Measurements from ENCODE around the gene CAPN3. TPM values are rescaled to one million over a fixed set of nuclear protein-coding genes. Genes with fewer than 3 reads are reported as not detected.
A peak's percentile ranks its signal among the peaks of the same experiment; 100 is the strongest.
"Not testable (repeated sequence)": the region's sequence is repeated elsewhere in the genome, so short reads cannot be mapped to it uniquely, and the experiment has no call there.

CAPN3 gene
- total RNA-seq (2014; rRNA removed): 0.17 and 0.77 TPM in 2 replicates
- 0.47 TPM for polyA plus RNA-seq (2012)

DNA sequence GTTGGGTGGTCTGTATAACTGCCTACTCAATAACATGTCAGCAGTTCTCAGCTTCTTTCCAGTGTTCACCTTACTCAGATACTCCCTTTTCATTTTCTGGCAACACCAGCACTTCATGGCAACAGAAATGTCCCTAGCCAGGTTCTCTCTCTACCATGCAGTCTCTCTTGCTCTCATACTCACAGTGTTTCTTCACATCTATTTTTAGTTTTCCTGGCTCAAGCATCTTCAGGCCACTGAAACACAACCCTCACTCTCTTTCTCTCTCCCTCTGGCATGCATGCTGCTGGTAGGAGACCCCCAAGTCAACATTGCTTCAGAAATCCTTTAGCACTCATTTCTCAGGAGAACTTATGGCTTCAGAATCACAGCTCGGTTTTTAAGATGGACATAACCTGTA is at the start of gene CAPN3:
Gene CAPN3 (plus strand): TSS at position 253 of the 400 bp plus-strand sequence. CDS start 305 bp downstream, outside the sequence.
- DNase-seq (ENCODE audit: low read depth): no peak

DNA sequence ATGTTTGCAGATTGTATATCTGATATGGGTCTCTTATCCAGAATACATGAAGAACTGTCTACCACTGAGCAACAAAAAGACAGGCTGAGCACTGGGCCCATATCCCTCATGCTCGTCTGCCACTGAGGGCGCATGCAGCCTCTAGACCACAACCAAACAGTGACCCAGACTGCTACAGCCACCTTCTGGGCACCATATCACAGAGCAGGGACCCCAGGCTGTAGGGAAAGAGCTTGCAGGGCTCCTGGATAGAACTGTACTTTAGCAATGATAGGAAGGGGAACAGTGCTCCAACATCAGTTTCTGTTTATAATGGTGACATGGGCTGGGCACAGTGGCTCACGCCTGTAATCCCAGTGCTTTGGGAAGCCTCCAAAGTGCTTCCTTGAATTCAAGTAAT is 45.8 kb upstream of the CAPN3 start:
- DNase-seq (ENCODE audit: low read depth): no peak

DNA sequence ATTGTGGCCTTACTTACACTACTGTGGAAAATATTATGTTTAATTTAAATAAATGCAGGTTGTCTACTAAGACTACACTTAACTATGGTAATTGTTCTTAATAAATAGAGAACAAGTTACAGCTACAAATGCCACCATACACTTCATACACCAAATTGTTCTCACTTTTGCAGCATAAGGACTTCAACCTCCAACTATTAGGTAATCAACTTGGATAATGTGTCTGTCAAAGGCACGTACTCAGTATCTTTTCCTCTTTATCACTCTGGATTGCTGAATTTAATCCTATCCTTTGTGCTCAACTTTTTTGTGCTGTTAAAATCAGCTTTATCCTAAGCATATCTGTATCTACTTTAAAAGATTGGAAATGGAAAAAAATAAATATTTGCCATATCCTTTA is 44.5 kb upstream of the CAPN3 start:
- DNase-seq (ENCODE audit: low read depth): no peak

DNA sequence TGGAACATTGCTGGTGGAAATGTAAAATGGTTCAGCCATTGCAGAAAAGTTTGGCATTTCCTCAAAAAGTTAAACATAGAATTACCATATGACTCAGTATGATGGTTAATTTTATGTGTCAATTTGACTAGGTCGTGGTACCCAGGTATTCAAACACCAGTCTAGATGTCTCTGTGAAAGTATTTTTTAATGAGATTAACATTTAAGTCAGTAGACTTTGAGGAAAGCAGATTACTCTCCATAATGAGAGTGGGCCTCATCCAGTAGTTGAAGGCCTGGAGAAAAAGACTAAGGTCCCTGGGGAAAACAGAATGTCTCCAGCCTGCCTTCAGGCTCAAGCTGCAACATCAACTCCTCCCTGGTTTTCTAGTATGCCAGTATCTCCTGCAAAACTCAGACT is 43.8 kb upstream of the CAPN3 start:
- no peak for DNase-seq (ENCODE audit: low read depth)

DNA sequence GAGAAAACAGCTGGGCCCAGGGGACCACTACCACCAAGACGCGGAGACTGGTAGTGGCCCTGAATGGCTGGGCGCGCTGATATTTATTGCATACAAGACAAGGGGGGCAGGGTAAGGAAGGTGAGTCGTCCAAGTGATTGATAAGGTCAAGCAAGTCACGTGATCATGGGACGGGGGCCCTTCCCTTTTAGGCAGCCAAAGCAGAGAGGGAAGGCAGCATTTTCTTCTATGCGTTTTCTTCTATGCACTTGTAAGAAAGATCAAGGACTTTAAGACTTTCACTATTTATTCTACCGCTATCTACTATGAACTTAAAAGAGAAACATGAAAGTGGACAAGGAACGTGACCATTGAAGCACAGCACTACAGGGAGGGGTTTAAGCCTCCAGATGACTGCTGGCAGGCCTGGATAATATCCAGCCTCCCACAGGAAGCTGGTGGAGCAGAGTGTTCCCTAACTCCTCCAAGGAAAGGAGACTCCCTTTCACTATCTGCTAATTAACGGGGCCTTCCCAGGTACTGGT is 43.0 kb upstream of the CAPN3 start:
- not testable (repeated sequence) for DNase-seq (ENCODE audit: low read depth)

DNA sequence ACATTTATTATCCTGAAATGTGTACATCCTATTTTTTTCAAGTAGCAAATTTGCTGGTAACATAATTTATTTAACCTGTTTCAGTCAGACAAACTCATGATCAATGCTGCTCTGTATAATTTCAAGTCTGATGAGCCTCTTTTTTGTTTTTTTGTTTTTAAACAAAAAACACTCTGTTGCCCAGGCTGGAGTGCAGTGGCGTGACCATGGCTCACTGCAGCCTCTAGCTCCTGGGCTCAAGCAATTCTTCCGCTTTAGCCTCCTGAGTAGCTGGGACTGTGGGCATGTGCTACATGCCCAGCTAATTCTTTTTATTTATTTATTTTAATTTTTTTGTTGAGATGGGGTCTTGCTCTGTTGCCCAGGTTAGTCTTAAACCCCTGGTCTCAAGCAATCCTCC is 40.1 kb upstream of the CAPN3 start:
- no peak for DNase-seq (ENCODE audit: low read depth)

DNA sequence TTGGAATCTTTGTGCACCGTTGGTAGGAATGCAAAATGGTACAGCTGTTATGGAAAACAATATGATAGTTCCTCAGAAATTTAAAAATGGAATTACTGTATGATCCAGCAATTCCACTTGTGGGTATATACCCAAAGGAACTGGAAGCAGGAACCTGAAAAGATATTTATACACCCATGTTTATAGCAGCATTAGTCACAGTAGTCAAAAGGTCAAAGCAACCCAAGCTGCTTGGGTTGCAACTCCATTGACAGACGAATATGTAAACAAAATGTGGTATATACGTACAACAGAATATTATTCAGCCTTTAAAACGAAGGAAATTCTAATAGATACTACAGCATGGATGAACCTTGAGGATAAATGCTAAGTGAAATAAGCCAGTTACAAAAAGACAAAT is 35.0 kb upstream of the CAPN3 start:
- DNase-seq (ENCODE audit: low read depth): peak; percentile 42

DNA sequence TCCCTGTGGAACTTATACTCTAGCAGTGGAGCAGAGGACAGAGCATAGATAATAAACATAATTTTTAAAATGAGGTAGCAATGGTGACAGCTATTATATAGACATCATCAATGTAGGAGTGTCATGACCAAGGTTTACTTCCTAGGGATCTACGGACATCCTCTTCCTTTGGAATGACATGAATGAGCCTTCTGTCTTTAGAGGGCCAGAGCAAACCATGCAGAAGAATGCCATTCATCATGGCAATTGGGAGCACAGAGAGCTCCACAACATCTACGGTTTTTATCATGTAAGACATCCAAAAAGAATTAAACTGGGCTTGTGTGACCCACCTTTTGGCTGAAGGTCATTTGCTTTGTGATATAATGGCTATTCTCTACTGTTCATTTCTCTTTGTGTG is 30.1 kb upstream of the CAPN3 start:
- no peak for DNase-seq (ENCODE audit: low read depth)

DNA sequence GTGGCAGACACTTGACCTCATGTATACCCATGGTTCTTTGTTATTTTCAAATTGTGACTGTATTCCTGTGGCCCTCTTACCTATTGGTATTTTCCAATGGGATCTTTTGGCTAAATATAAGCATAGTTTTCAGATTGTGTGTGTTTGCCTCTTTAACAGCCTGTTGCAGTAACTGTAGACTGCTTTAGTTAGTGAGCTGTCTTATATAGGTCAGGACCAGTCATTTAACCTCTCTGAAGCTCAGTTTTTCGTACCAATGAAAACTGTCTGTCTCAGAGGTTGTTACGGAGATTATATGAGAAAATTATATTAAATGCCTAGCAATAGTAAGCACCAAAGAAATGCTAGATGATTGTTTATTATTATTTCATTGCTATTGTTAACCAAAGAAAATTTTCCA is 29.3 kb upstream of the CAPN3 start:
- DNase-seq (ENCODE audit: low read depth): no peak

DNA sequence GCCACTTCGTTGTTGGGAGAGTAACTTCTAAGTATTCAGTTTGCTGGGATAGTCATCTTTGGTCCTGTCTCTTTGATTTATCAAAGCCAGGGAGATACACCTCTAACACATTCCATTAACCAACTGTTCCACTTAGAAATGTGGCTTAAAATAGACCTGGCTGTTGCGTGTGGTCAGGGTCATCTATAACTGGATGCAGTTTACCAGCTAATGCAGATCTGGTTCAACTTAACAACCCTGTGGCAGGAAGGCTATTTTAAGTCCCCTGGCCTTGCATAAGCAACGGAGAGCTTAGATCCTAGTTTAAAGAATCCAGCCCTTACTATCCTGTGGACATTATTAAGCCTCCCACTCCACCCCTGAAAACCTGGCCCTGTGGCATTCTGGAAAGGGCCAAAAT is 28.1 kb upstream of the CAPN3 start:
- peak; percentile 4 for DNase-seq (ENCODE audit: low read depth)

DNA sequence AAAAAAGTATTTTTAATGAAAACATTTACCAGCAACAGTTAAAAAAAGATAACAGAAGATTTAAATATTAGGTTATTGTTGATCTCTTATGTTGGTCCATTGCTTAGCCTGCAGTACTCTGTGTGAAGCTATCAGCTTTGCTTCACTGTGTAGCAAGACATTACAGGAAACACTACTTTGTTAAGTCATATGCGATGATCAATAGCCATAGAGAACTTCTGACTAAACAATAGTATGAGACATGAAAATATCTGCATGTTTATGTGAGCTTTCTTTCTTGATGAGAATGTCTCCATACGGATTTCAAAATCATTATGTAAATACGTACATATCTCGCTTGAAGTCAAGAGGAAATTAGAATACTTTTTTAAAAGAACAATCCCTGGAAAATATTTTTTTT is 27.0 kb upstream of the CAPN3 start:
- DNase-seq (ENCODE audit: low read depth): no peak

DNA sequence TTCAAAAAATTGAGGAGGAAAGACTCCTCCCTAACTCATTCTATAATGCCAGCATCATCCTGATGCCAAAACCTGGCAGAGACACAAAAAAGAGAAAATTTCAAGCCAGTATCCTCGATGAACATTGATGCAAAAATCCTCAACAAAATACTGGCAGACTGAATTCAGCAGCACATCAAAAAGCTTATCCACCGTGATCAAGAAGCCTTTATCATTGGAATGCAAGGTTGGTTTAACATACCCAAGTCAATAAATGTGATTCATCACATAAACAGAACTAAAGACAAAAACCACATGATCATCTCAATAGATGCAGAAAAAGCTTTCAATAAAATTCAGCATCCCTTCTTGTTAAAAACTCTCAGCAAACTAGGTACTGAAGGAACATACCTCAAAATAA is 24.2 kb upstream of the CAPN3 start:
- DNase-seq (ENCODE audit: low read depth): no peak

DNA sequence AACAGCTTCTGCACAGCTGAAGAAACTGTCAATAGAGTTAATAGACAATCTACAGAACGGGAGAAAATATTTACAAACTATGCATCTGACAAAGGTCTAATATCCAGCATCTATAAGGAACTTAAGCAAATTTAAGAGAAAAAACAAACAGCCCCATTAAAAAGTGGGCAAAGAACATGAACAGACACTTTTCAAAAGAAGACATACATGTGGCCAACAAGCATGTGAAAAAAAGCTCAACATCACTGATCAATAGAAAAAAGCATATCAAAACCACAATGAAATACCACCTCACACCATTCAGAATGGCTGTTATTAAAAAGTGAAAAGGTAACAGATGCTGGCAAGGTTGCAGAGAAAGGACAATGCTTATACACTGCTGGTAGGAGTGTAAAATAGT is 22.7 kb upstream of the CAPN3 start:
- DNase-seq (ENCODE audit: low read depth): not testable (repeated sequence)

DNA sequence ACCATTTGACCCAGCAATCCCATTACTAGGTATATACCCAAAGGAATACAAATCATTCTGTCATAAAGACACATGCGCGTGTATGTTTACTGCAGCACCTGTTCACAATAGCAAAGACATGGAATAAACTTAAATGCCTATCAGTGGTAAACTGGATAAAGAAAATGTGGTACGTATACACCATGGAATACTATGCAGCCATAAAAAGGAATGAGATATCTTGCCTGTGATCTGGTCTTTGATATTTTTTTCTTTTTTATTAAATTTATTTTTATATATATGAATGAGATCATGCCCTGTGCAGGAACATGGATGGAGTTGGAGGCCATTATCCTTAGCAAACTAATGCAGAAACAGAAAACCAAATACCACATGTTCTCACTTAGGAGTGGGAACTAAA is 22.2 kb upstream of the CAPN3 start:
- DNase-seq (ENCODE audit: low read depth): not testable (repeated sequence)

DNA sequence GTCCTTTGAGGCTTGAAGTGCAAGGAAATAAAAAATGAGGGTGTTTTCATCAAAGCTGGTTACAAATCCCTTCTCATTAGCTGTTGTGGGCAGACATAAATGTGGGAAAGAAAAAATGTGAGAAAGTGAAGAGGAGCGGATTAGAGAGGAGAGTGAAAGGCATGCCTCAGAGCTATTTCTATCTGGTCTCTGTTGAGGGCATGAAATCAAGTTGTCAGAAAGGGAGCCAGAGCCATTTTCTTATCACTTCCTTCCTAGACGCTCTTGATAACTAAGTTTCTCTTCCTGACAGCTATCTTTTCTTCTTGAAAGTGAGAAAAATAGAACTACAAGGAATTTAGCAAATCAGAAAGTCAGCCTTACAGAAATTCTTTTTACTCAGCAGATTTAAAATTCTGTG is 20.8 kb upstream of the CAPN3 start:
- DNase-seq (ENCODE audit: low read depth): no peak

DNA sequence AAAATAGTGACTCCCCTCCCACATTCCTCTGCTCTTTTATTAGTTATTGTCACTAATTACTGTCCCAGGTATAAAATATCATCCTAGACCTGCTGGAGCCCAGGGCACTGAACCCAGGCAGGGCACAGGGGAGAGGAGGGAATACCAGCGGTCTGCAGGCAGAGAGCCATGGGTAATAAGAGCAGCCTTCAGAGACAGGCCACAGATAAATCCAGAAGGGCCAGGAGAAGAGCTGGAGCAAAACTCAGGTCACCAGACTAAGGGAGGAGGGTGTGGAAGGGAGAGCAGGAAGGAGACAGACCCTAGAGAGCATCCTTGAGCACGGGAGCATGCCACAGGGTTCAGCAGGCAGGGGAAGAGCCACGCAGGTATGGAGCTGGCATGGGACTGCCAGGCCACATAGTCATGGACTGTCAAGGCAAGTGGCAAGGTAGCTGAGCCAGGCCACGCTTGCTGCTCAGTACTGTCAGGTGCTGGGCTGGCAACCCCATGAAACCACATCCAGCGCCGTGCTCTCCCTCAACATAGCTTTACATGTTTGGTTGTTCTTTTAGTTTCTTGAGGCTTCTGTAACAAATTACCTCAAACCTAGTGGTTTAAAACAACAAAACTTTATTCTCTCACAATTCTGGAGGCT is 15.6 kb upstream of the CAPN3 start:
- no peak for DNase-seq (ENCODE audit: low read depth)

DNA sequence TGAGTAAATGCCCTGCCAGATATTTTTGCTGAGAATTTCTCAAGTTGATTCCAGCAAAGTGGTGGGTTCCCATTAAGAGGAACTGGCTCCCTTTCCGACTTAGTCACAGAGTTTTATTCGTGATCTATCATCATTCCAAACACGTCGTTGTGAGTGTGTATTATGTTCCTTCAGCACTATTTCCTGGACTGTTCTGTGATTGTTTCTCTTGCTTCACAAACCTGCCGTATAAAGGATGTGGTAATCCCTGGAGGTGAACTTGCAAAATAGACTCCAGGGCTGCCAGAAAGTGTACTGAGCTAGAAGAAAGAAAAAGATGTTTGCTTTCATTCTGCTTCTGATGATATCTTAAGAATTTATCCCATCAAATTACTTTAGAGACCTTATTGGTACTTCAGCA is 14.5 kb upstream of the CAPN3 start:
- DNase-seq (ENCODE audit: low read depth): peak; percentile 34

DNA sequence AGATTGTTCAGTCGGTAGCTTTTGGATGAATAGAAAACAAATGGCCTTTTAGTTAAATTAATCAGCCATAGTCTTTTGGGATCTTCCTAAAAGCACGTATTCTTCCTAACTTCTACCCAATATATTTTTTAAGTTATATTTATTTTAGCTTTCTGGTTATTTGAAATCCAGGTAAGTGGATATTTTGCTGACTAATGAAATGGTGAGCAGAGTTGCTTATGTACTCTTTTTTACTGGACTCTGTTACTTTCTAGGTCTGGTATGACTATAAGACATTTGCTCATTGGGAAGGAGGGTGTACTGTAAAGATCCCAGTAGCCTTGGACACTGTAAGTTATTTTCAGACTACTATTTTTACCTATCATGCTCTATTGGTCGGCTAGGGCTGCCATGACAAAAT is 13.8 kb upstream of the CAPN3 start:
- DNase-seq (ENCODE audit: low read depth): no peak

DNA sequence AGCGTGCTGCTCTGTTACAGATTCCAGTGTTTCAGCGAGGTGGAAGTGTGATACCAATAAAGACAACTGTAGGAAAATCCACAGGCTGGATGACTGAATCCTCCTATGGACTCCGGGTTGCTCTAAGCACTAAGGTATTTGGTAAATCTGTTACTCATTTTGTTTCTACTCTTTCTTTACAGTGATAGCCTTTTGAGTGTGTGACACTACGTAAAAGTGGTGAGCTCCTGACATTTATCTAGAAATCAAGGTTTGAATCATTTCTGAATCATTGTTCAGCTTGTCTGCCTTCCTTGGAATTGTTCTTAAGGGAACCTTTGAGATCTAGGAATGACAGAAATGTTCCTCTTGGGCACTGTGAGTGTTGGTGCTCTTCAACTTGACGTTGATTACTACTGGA is 11.2 kb upstream of the CAPN3 start:
- DNase-seq (ENCODE audit: low read depth): no peak

DNA sequence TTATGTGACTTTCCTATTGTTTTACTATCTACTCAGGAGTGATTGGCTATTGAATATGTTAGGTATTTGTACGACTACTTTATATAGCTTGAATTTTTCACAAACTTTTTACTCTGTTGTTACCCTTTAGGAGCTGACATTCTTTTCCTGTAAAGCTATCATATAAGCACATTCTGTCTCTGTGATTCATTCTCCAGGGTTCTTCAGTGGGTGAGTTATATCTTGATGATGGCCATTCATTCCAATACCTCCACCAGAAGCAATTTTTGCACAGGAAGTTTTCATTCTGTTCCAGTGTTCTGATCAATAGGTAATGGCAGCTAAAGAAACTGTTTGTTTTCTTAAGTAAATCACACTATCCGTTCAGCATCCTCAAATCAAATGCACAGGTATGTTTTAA is 10.1 kb upstream of the CAPN3 start:
- DNase-seq (ENCODE audit: low read depth): no peak

DNA sequence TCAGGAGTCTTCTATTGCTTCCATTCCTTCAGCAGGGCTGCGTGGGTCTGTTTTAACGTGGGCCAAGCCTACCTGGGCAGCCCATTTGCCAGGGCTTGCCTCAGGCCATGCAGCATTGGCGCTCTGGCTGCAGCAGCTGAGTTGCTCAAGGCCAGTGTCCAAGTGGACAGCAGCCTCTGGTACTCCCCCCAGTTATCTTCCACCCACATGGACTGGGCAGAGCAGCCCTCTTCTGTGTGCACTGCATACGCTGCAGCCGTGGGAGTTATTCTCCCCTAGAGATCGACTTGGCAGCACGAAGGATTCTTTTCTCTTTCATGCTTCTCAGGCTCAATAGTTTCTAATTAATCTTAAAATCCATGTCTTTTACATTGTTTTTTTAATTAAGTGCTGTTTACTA is 6.9 kb upstream of the CAPN3 start:
- DNase-seq (ENCODE audit: low read depth): no peak

DNA sequence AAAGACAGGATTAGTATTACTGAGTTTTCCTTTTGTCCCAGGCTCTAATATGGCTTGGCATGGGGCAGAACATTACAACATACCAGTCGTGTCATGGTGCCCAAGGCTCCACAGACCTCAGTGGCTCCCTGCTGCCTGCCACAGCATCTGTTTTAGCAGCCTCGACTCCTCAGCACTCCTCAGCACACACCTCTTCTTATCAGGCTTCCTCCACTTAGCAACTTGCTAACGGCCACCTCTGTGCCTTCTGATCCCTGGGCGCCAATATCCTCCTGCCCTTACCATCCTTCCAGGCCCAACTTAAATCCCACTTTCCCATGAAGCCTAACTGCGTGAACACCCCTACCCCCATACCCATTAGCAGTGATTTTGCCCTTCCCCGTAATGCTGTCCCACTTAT is 6.2 kb upstream of the CAPN3 start:
- DNase-seq (ENCODE audit: low read depth): no peak

DNA sequence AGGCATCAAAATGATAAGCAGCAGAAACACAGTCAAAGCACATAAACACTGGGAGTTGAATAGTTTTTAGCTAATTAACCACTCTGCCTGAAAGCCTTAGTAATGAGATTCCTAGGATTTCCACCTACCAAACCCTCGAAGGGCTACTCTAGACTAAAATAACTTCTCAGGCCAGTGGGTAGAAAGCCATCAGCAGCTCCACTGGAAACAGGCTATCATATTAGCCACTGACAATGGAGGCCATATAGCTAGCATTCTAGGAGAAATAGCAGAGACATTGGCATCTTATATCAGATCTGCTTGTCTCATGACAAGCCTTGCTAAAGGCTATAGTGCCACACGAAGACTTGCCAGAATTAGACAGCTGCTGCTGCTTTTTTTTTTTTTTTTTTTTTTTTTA is 4.5 kb upstream of the CAPN3 start:
- no peak for DNase-seq (ENCODE audit: low read depth)

DNA sequence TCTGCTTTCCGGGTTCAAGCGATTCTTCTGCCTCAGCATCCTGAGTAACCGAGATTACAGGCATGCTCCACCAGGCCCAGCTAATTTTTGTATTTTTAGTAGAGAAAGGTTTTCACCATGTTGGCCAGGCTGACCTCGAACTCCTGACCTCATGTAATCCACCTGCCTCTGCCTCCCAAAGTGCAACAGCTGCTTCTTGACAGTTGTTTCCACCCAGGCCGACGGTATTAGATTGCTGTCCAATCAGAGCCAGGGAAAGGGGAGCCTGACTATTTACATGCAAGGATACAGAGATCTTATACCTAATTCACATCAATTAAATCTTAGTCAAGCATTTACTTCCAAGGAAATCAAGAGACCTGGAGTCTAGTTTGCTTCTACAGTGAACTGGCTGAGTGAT is 4.0 kb upstream of the CAPN3 start:
- DNase-seq (ENCODE audit: low read depth): peak; percentile 42

Measured in LHCN-M2 (cell line).